GM12873 (cell line): ENCODE data around the gene PRAMEF12.

Experiments used
- CTCF ChIP-seq: IDR thresholded peaks from 2 replicates; pipeline ENCODE4 v1.5.1; 2012; ENCODE audit warnings: low read depth, mild to moderate bottlenecking, moderate library complexity, low read length, control low read depth; ENCODE audit not compliant: insufficient read depth; ENCODE audit errors: missing control alignments

The PRAMEF12 gene

GRCh38 chr1:12773438-12773837 is at the start of gene PRAMEF12:
Gene PRAMEF12 (plus strand): TSS chr1:12773738. CDS start chr1:12774868, 1,130 bp downstream.
- no peak for TF ChIP-seq CTCF

- no peak for TF ChIP-seq CTCF
These were observed 45.1 kb upstream of the PRAMEF12 start for GRCh38 chr1:12728391-12728790.

GRCh38 chr1:12730156-12730555 is 43.4 kb upstream of the PRAMEF12 start:
- TF ChIP-seq CTCF = no peak

GRCh38 chr1:12734651-12735050 is 38.9 kb upstream of the PRAMEF12 start:
- TF ChIP-seq CTCF = no peak

GRCh38 chr1:12738934-12739333 is 34.6 kb upstream of the PRAMEF12 start:
- no peak for TF ChIP-seq CTCF

- no peak for TF ChIP-seq CTCF
These were observed 33.9 kb upstream of the PRAMEF12 start for GRCh38 chr1:12739613-12740012.

- no peak for TF ChIP-seq CTCF
These were observed 31.6 kb upstream of the PRAMEF12 start for GRCh38 chr1:12741946-12742345.
